Measurements from ENCODE around the gene RNASEH2C. TPM values are rescaled to one million over a fixed set of nuclear protein-coding genes. Genes with fewer than 3 reads are reported as not detected.

The RNASEH2C gene
- total RNA-seq, 1 experiment from 2014 or later, result 70.7 TPM

DNA sequence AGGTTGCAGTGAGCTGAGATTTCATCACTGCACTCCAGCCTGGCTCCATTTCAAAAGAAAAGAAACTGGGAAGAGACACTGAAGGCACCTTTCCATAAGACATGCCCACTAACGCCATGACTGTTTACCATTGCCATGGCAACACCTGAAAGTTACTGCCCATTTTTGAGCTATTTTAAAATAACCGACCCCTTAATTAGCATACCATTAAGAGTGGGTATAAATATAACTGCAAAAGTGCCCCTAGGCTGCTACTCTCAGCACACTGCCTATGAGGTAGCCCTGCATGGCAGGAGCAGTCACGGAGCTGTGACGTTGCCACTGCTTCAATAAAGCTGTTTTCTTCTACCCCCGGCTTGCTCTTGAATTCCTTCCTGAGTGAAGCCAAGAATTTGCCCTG is 9.9 kb upstream of the RNASEH2C start:
- Histone ChIP-seq H3K4me3 (ENCODE audit: low read length) (no peak overlapping the region), H2AFZ (ENCODE audit: low read length) (no peak overlapping the region), H4K20me1 (ENCODE audit: insufficient read depth, low read depth, low read length) (no peaks in the 10 kb centered on the region), H3K4me2 (ENCODE audit: low read depth, low read length, poor library complexity, severe bottlenecking) (no peak overlapping the region), H3K27me3 (ENCODE audit: low read length) (no peaks in the 10 kb centered on the region), H3K9ac (ENCODE audit: low read length) (no peak overlapping the region), H3K27ac (ENCODE audit: low read length) (no peak overlapping the region), H3K9me3 (ENCODE audit: low read length) (no peaks in the 10 kb centered on the region), H3K79me2 (ENCODE audit: low read length) (no peaks in the 10 kb centered on the region), H3K36me3 (ENCODE audit: insufficient read depth, low read length) (no peaks in the 10 kb centered on the region), H3K9me2 (replicated peaks; ENCODE audit: insufficient read depth, low read length) (no peaks in the 10 kb centered on the region), H3K4me1 (ENCODE audit: low read length) (peaks cover 4% of the 10 kb centered on the region; the same call in 1 of the 2 replicates)
- peak; percentile 45 for DNase-seq

GRCh38 chr11:65727865-65728264 is 7.3 kb upstream of the RNASEH2C start:
- no peaks in the 10 kb centered on the region for H4K20me1 ChIP-seq (ENCODE audit: insufficient read depth, low read depth, low read length)
- H3K36me3 ChIP-seq (ENCODE audit: insufficient read depth, low read length), result no peaks in the 10 kb centered on the region
- H3K79me2 ChIP-seq (ENCODE audit: low read length), result no peaks in the 10 kb centered on the region
- no peak overlapping the region for H3K9ac ChIP-seq (ENCODE audit: low read length)
- H3K4me1 ChIP-seq (ENCODE audit: low read length), result peaks cover 4% of the 10 kb centered on the region; the same call in 1 of the 2 replicates
- no peak for DNase-seq
- H3K27me3 ChIP-seq (ENCODE audit: low read length), result no peaks in the 10 kb centered on the region
- H3K4me2 ChIP-seq (ENCODE audit: low read depth, low read length, poor library complexity, severe bottlenecking), result no peak overlapping the region
- H3K27ac ChIP-seq (ENCODE audit: low read length), result no peak overlapping the region
- no peaks in the 10 kb centered on the region for H3K9me3 ChIP-seq (ENCODE audit: low read length)
- no peak overlapping the region for H2AFZ ChIP-seq (ENCODE audit: low read length)
- no peak overlapping the region for H3K4me3 ChIP-seq (ENCODE audit: low read length)
- H3K9me2 ChIP-seq (replicated peaks; ENCODE audit: insufficient read depth, low read length), result no peaks in the 10 kb centered on the region

GRCh38 chr11:65726660-65727059 is 6.1 kb upstream of the RNASEH2C start:
- Histone ChIP-seq H3K4me1 (ENCODE audit: low read length) (peaks cover 4% of the 10 kb centered on the region; the same call in 1 of the 2 replicates), H3K4me3 (ENCODE audit: low read length) (no peak overlapping the region), H3K9me2 (replicated peaks; ENCODE audit: insufficient read depth, low read length) (no peaks in the 10 kb centered on the region), H3K27ac (ENCODE audit: low read length) (no peak overlapping the region), H3K79me2 (ENCODE audit: low read length) (no peaks in the 10 kb centered on the region), H3K4me2 (ENCODE audit: low read depth, low read length, poor library complexity, severe bottlenecking) (no peak overlapping the region), H4K20me1 (ENCODE audit: insufficient read depth, low read depth, low read length) (no peaks in the 10 kb centered on the region), H2AFZ (ENCODE audit: low read length) (peak overlapping the region; percentile 26; the same call in 1 of the 2 replicates), H3K27me3 (ENCODE audit: low read length) (no peaks in the 10 kb centered on the region), H3K9me3 (ENCODE audit: low read length) (no peaks in the 10 kb centered on the region), H3K9ac (ENCODE audit: low read length) (no peak overlapping the region), H3K36me3 (ENCODE audit: insufficient read depth, low read length) (no peaks in the 10 kb centered on the region)
- peak; percentile 55 for DNase-seq

- no peak for DNase-seq
- Histone ChIP-seq H3K27me3 (ENCODE audit: low read length) (no peaks in the 10 kb centered on the region), H3K36me3 (ENCODE audit: insufficient read depth, low read length) (peaks cover 10% of the 10 kb centered on the region; the same call in 1 of the 2 replicates), H3K4me1 (ENCODE audit: low read length) (peaks cover 16% of the 10 kb centered on the region), H4K20me1 (ENCODE audit: insufficient read depth, low read depth, low read length) (peaks cover 12% of the 10 kb centered on the region; the same call in 1 of the 2 replicates), H3K9ac (ENCODE audit: low read length) (no peak overlapping the region), H3K27ac (ENCODE audit: low read length) (no peak overlapping the region), H3K4me2 (ENCODE audit: low read depth, low read length, poor library complexity, severe bottlenecking) (no peak overlapping the region), H3K9me3 (ENCODE audit: low read length) (no peaks in the 10 kb centered on the region), H3K9me2 (replicated peaks; ENCODE audit: insufficient read depth, low read length) (no peaks in the 10 kb centered on the region), H2AFZ (ENCODE audit: low read length) (no peak overlapping the region), H3K79me2 (ENCODE audit: low read length) (peaks cover 31% of the 10 kb centered on the region), H3K4me3 (ENCODE audit: low read length) (no peak overlapping the region)
These were observed 1.7 kb upstream of the RNASEH2C start for GRCh38 chr11:65722261-65722660.

- Histone ChIP-seq H3K4me3 (ENCODE audit: low read length) (peak overlapping the region; percentile 93), H3K9me3 (ENCODE audit: low read length) (no peaks in the 10 kb centered on the region), H2AFZ (ENCODE audit: low read length) (no peak overlapping the region), H3K27ac (ENCODE audit: low read length) (peak overlapping the region; percentile 60), H3K4me2 (ENCODE audit: low read depth, low read length, poor library complexity, severe bottlenecking) (peak overlapping the region; percentile 95), H3K36me3 (ENCODE audit: insufficient read depth, low read length) (peaks cover 10% of the 10 kb centered on the region; the same call in 1 of the 2 replicates), H3K9me2 (replicated peaks; ENCODE audit: insufficient read depth, low read length) (no peaks in the 10 kb centered on the region), H3K79me2 (ENCODE audit: low read length) (peaks cover 33% of the 10 kb centered on the region), H3K27me3 (ENCODE audit: low read length) (no peaks in the 10 kb centered on the region), H3K4me1 (ENCODE audit: low read length) (peaks cover 16% of the 10 kb centered on the region), H3K9ac (ENCODE audit: low read length) (peak overlapping the region; percentile 89), H4K20me1 (ENCODE audit: insufficient read depth, low read depth, low read length) (peaks cover 12% of the 10 kb centered on the region; the same call in 1 of the 2 replicates)
- peak; percentile 69 for DNase-seq
These were observed 757 bp downstream of the RNASEH2C start for GRCh38 chr11:65719871-65720210.

- H4K20me1 ChIP-seq (ENCODE audit: insufficient read depth, low read depth, low read length), result peaks cover 12% of the 10 kb centered on the region; the same call in 1 of the 2 replicates
- H3K4me2 ChIP-seq (ENCODE audit: low read depth, low read length, poor library complexity, severe bottlenecking), result peak overlapping the region; percentile 95
- H3K4me1 ChIP-seq (ENCODE audit: low read length), result peaks cover 16% of the 10 kb centered on the region
- H3K79me2 ChIP-seq (ENCODE audit: low read length), result peaks cover 33% of the 10 kb centered on the region
- H3K36me3 ChIP-seq (ENCODE audit: insufficient read depth, low read length), result peaks cover 10% of the 10 kb centered on the region; the same call in 1 of the 2 replicates
- H3K27me3 ChIP-seq (ENCODE audit: low read length), result no peaks in the 10 kb centered on the region
- H3K9me2 ChIP-seq (replicated peaks; ENCODE audit: insufficient read depth, low read length), result no peaks in the 10 kb centered on the region
- peak overlapping the region; percentile 93 for H3K4me3 ChIP-seq (ENCODE audit: low read length)
- H3K9ac ChIP-seq (ENCODE audit: low read length), result peak overlapping the region; percentile 89
- no peak overlapping the region for H2AFZ ChIP-seq (ENCODE audit: low read length)
- H3K9me3 ChIP-seq (ENCODE audit: low read length), result no peaks in the 10 kb centered on the region
- no peak for DNase-seq
- peak overlapping the region; percentile 60; the same call in 1 of the 2 replicates for H3K27ac ChIP-seq (ENCODE audit: low read length)
These were observed 1.6 kb downstream of the RNASEH2C start for GRCh38 chr11:65718964-65719492.

- H3K9me3 ChIP-seq (ENCODE audit: low read length), result no peaks in the 10 kb centered on the region
- peak overlapping the region; percentile 93; the same call in 1 of the 2 replicates for H3K4me3 ChIP-seq (ENCODE audit: low read length)
- no peak overlapping the region for H3K27ac ChIP-seq (ENCODE audit: low read length)
- peak overlapping the region; percentile 89 for H3K9ac ChIP-seq (ENCODE audit: low read length)
- no peak overlapping the region for H2AFZ ChIP-seq (ENCODE audit: low read length)
- H3K4me2 ChIP-seq (ENCODE audit: low read depth, low read length, poor library complexity, severe bottlenecking), result peak overlapping the region; percentile 95
- H3K27me3 ChIP-seq (ENCODE audit: low read length), result no peaks in the 10 kb centered on the region
- H3K4me1 ChIP-seq (ENCODE audit: low read length), result peaks cover 18% of the 10 kb centered on the region
- peaks cover 12% of the 10 kb centered on the region; the same call in 1 of the 2 replicates for H4K20me1 ChIP-seq (ENCODE audit: insufficient read depth, low read depth, low read length)
- H3K9me2 ChIP-seq (replicated peaks; ENCODE audit: insufficient read depth, low read length), result no peaks in the 10 kb centered on the region
- no peak for DNase-seq
- peaks cover 10% of the 10 kb centered on the region; the same call in 1 of the 2 replicates for H3K36me3 ChIP-seq (ENCODE audit: insufficient read depth, low read length)
- peaks cover 33% of the 10 kb centered on the region for H3K79me2 ChIP-seq (ENCODE audit: low read length)
These were observed 2.1 kb downstream of the RNASEH2C start for GRCh38 chr11:65718531-65718930.

DNA sequence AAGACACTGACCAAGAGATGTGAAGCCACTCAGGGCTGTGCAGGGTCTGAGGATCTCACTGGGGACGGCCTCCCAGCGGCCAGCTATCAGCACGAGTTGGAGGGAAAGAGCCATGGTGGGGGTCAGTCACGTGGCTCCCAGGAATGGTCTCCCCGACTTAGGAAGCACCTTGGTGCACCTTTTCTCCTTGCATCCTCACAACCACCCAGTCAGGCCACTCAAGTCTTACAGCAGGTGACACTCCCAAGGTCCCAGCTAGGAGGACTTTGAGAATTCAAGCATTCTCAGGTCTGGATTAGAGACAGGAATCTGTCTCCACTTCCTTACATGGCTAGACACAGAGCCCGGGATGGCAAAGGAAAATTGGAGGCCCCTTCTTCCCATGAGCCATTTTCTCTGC is 2.7 kb downstream of the RNASEH2C start:
- Histone ChIP-seq H4K20me1 (ENCODE audit: insufficient read depth, low read depth, low read length) (peaks cover 12% of the 10 kb centered on the region; the same call in 1 of the 2 replicates), H3K9me2 (replicated peaks; ENCODE audit: insufficient read depth, low read length) (no peaks in the 10 kb centered on the region), H3K9ac (ENCODE audit: low read length) (peak overlapping the region; percentile 89; the same call in 1 of the 2 replicates), H3K27ac (ENCODE audit: low read length) (no peak overlapping the region), H3K9me3 (ENCODE audit: low read length) (no peaks in the 10 kb centered on the region), H3K79me2 (ENCODE audit: low read length) (peaks cover 33% of the 10 kb centered on the region), H3K36me3 (ENCODE audit: insufficient read depth, low read length) (peaks cover 10% of the 10 kb centered on the region; the same call in 1 of the 2 replicates), H3K4me3 (ENCODE audit: low read length) (no peak overlapping the region), H3K27me3 (ENCODE audit: low read length) (no peaks in the 10 kb centered on the region), H3K4me1 (ENCODE audit: low read length) (peaks cover 24% of the 10 kb centered on the region), H2AFZ (ENCODE audit: low read length) (no peak overlapping the region), H3K4me2 (ENCODE audit: low read depth, low read length, poor library complexity, severe bottlenecking) (no peak overlapping the region)
- DNase-seq, result no peak
